Esophagus muscularis mucosa (tissue), 3 donors: ENCODE results near the gene GRAMD1C.

Experiments
- POLR2A ChIP-seq: fragments of 450-650 bp; IDR thresholded peaks from one replicate; pipeline ENCODE4 v1.6.1; 2017; ENCODE audit warnings: antibody characterized with exemption, moderate library complexity, mild to moderate bottlenecking, low read depth
- POLR2AphosphoS5 ChIP-seq, 2 donors: sonication (generic); formaldehyde crosslinking; IDR thresholded peaks; one replicate each; pipeline ENCODE4 v1.6.1; 2017; ENCODE audit warnings: antibody characterized with exemption in 2 of 2
- TF ChIP-seq, protein P1 (sequence below), 3 experiments: fragments of 200-600 bp in 2 of 3; fragments of 450-650 bp in 1 of 3; sonication (generic) in 2 of 3; IDR thresholded peaks; one replicate each; pipeline ENCODE4 v1.5.1; 2017 to 2019; ENCODE audit warnings: antibody characterized with exemption in 3 of 3, mild to moderate bottlenecking in 2 of 3, moderate library complexity in 1 of 3

DNA sequence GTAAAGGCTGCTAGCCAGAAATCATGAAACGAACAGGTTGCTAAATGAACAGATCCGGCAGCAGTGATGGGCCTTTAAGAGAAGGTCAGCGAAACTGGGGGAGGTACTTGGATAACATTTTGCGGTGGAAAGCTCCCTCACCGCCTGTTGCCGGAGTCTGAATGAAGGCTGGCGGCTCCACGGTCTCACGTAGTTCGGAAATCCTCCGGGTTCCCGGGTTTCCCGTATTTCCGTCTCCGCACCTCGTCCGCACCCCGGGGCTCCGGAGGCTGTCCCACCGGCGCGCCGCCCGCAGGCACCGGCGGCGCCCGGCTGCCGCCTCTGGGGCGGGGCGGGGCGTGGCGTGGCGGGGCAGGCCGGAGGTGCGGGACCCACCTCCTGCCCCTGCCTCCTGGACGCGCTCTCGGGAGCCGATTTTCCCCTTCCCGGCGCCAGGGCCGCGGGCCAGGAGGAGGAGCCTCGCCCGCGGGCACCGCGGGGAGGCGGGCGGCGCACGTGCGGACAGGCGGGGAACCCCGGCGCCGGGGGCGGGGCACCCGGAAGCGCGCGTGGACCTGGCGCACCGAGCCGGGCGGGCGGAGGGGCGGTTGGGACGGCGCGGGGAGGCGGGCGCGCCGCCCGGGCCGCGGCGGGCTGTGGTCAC, 108.9 kb downstream of the GRAMD1C start, which contains the start of gene ZDHHC23:
- TF ChIP-seq, protein P1, sequence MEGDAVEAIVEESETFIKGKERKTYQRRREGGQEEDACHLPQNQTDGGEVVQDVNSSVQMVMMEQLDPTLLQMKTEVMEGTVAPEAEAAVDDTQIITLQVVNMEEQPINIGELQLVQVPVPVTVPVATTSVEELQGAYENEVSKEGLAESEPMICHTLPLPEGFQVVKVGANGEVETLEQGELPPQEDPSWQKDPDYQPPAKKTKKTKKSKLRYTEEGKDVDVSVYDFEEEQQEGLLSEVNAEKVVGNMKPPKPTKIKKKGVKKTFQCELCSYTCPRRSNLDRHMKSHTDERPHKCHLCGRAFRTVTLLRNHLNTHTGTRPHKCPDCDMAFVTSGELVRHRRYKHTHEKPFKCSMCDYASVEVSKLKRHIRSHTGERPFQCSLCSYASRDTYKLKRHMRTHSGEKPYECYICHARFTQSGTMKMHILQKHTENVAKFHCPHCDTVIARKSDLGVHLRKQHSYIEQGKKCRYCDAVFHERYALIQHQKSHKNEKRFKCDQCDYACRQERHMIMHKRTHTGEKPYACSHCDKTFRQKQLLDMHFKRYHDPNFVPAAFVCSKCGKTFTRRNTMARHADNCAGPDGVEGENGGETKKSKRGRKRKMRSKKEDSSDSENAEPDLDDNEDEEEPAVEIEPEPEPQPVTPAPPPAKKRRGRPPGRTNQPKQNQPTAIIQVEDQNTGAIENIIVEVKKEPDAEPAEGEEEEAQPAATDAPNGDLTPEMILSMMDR (IDR thresholded peaks at IDR 0.05): no peak
- TF ChIP-seq POLR2A (no peak), POLR2AphosphoS5 (IDR thresholded peaks at IDR 0.05) (no peak)
